Ishikawa (cell line): ENCODE measurements around the gene SLC2A1.
A peak's percentile ranks its signal among the peaks of the same experiment; 100 is the strongest.

ENCODE experiments used
- CEBPB ChIP-seq: IDR thresholded peaks from 2 replicates; pipeline ENCODE4 v1.6.1; 2012
- CREB1 ChIP-seq: IDR thresholded peaks from 2 replicates; pipeline ENCODE4 v1.6.1; 2012; ENCODE audit warnings: low read depth
- EGR1 ChIP-seq: IDR thresholded peaks from 2 replicates; pipeline ENCODE4 v1.6.1; 2012
- EP300 ChIP-seq: IDR thresholded peaks from 2 replicates; pipeline ENCODE4 v1.6.1; 2012; ENCODE audit warnings: borderline replicate concordance
- FOXM1 ChIP-seq: IDR thresholded peaks from 2 replicates; pipeline ENCODE4 v1.6.1; 2012; ENCODE audit warnings: low read depth, borderline replicate concordance
- NFIC ChIP-seq: IDR thresholded peaks from 2 replicates; pipeline ENCODE4 v1.6.1; 2012
- RAD21 ChIP-seq: IDR thresholded peaks from 2 replicates; pipeline ENCODE4 v1.6.1; 2012; ENCODE audit warnings: low read depth
- TAF1 ChIP-seq: IDR thresholded peaks from 2 replicates; pipeline ENCODE4 v1.6.1; 2012; ENCODE audit warnings: low read depth, mild to moderate bottlenecking
- TCF12 ChIP-seq: IDR thresholded peaks from 2 replicates; pipeline ENCODE4 v1.6.1; 2012; ENCODE audit warnings: low read depth
- TEAD4 ChIP-seq: IDR thresholded peaks from 2 replicates; pipeline ENCODE4 v1.6.1; 2012
- YY1 ChIP-seq: IDR thresholded peaks from 2 replicates; pipeline ENCODE4 v1.6.1; 2012; ENCODE audit warnings: low read depth
- ZBTB7A ChIP-seq: IDR thresholded peaks from 2 replicates; pipeline ENCODE4 v1.6.1; 2012; ENCODE audit warnings: low read depth
- TF ChIP-seq, protein P1 (sequence below): IDR thresholded peaks from 2 replicates; pipeline ENCODE4 v1.6.1; 2012
- TF ChIP-seq, protein P2 (sequence below): IDR thresholded peaks from 2 replicates; pipeline ENCODE4 v1.6.1; 2012
- TF ChIP-seq, protein P3 (sequence below): IDR thresholded peaks from 2 replicates; pipeline ENCODE4 v1.6.1; 2012; ENCODE audit warnings: low read depth, mild to moderate bottlenecking

The SLC2A1 gene

DNA sequence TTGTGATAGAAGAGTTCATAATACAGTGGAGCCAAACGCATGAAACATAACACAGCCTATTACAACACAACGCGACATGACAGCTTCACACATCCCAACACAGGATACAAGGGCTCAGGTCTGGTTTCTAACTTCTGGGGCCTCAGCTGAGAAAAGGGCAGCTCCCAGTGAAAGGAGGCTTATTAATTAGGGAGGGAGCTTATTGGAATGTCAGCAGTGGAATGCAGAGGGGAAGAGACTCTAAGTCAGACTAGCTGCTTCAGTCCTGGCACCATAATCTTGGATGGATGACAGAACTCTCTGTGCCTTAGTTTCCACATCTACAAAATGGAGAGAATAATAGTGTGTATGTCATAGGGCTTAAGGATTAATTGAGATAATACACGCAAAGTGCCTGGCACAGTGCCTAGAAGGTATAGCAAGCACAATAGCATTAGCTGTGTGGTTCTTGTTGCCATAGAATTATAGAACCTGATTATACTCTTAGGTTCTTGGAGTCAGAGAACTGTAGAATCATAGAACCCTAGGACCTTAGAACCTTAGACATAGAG, 22.7 kb upstream of the SLC2A1 start:
- TF ChIP-seq, protein P1, sequence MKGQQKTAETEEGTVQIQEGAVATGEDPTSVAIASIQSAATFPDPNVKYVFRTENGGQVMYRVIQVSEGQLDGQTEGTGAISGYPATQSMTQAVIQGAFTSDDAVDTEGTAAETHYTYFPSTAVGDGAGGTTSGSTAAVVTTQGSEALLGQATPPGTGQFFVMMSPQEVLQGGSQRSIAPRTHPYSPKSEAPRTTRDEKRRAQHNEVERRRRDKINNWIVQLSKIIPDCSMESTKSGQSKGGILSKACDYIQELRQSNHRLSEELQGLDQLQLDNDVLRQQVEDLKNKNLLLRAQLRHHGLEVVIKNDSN, result no peak
- 0 out of 2 replicates have a peak, but pooled peaks have one; percentile 17 for TF ChIP-seq NFIC

DNA sequence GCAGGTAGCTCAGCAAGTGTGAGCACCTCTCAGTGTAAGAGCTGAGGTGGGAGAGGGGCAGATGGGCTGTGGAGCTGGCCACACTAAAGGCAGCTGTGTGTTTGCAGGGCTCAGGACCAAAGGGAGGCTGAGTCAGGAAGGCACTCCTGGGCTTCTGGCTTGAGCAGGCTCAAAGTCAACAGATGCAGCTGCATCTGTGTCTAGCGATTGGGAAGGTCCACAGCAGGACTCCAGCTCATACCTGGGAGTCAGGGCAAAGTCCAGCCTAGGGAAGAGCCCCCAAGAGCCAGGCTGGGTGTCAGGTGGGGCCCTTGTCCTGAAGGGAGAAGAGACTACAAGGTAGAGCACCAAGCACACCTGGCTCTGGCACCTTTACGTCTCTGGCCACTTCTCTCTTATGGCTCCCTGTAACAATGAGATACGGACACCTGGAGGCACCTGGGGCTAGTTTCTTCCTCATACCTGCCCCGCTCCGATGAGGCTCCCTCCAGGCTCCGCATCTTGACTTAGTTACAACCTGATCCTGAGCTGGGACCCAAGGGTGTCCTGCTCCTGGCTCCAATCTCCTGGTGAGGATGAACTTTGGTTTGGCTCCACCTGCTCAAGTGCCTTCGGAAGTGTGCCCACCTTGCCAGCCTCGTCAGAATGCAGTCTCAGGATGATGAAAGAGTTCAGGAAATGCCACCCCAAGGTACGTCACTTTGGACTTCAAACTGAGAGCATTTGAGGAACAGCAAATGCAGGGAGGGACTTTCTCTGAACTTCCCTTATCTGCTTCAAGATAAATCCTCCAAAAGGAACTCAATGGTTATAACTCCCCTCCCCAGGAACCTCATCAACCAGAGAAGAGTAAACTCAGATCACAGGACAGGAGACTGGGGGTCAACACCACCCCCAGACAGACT, 21.5 kb upstream of the SLC2A1 start:
- TF ChIP-seq NFIC, result no peak
- TF ChIP-seq FOXM1, result no peak
- no peak for TF ChIP-seq YY1
- no peak for TF ChIP-seq RAD21
- TF ChIP-seq TCF12, result no peak
- TF ChIP-seq EP300, result no peak
- TF ChIP-seq, protein P2, sequence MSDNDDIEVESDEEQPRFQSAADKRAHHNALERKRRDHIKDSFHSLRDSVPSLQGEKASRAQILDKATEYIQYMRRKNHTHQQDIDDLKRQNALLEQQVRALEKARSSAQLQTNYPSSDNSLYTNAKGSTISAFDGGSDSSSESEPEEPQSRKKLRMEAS, result no peak
- TF ChIP-seq, protein P1, result no peak
- TF ChIP-seq, protein P3, sequence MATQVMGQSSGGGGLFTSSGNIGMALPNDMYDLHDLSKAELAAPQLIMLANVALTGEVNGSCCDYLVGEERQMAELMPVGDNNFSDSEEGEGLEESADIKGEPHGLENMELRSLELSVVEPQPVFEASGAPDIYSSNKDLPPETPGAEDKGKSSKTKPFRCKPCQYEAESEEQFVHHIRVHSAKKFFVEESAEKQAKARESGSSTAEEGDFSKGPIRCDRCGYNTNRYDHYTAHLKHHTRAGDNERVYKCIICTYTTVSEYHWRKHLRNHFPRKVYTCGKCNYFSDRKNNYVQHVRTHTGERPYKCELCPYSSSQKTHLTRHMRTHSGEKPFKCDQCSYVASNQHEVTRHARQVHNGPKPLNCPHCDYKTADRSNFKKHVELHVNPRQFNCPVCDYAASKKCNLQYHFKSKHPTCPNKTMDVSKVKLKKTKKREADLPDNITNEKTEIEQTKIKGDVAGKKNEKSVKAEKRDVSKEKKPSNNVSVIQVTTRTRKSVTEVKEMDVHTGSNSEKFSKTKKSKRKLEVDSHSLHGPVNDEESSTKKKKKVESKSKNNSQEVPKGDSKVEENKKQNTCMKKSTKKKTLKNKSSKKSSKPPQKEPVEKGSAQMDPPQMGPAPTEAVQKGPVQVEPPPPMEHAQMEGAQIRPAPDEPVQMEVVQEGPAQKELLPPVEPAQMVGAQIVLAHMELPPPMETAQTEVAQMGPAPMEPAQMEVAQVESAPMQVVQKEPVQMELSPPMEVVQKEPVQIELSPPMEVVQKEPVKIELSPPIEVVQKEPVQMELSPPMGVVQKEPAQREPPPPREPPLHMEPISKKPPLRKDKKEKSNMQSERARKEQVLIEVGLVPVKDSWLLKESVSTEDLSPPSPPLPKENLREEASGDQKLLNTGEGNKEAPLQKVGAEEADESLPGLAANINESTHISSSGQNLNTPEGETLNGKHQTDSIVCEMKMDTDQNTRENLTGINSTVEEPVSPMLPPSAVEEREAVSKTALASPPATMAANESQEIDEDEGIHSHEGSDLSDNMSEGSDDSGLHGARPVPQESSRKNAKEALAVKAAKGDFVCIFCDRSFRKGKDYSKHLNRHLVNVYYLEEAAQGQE, result no peak
- TF ChIP-seq CEBPB, result no peak

DNA sequence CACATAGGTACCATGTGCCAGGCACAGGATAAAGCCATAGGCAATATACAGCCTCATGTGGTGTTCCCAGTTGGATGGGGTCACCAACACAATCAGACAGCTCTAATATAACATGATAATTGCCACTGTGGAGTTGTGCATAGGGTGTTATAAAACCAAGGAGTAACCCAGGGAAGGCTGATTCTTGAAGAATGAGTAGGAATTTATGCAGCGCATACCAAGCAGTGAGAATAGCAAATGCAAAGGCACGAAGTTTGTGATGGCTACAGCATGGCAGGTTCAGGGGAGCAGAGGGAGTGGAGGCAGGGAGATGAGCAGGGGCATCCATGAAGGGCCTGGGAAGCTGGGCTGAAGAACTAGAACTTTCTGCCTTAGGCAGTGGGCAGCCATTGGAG, 20.4 kb upstream of the SLC2A1 start:
- TF ChIP-seq, protein P3, result no peak
- TF ChIP-seq TEAD4 (no peak), YY1 (no peak), FOXM1 (no peak), TCF12 (no peak), TAF1 (no peak), NFIC (no peak), RAD21 (no peak), CREB1 (no peak), EP300 (no peak), EGR1 (no peak), CEBPB (no peak), ZBTB7A (no peak)
- TF ChIP-seq, protein P1, result no peak
- TF ChIP-seq, protein P2, result no peak

DNA sequence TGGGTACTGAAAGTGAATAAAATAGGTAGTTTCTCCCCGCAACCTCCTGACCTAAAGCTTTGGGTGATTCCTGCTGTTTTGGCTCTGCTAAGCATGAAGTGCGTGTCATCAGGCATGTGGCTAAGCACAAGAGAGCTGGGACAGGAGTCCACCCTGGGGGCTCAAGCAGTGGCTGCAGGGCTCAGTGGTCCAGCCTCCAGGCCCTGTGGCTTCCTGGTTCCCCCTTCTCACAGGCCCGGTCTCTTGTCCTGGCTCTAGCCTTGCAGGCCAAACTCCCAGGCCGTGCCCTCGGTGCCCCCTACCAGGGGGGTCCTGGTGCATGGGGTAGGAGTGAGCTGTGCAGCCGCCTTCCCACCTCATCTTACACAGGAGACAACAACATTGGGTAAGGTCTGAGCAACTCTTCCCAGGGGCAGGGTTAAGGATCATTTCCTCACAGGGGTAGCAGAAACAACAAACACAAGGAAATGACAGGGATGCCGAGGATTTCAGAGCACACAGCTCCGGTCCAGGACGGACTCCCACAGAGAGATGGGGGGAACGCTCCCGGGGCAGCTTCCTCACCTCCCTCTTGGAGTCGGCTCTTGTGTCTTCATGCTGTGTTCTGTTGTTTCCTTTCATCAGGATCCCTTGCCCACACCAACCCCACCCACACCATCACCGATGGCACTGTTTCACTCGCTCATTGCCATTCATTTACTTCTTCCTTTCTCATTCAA, 19.8 kb upstream of the SLC2A1 start:
- TF ChIP-seq CEBPB (no peak), YY1 (no peak), EGR1 (no peak), TEAD4 (no peak), TCF12 (no peak), RAD21 (no peak), FOXM1 (no peak), CREB1 (no peak), EP300 (no peak), TAF1 (no peak), ZBTB7A (no peak), NFIC (no peak)
- TF ChIP-seq, protein P3, result no peak
- TF ChIP-seq, protein P1, result no peak
- TF ChIP-seq, protein P2, result no peak
